HTERT RPE-1 (cell line): Measurements from ENCODE around the gene SP3.

Experiments
- in situ Hi-C: fragments of 300-500 bp; cut with MboI; formaldehyde crosslinking; loops from 4 replicates; pipeline ENCODE4 v1.14.3; 2020; ENCODE audit warnings: low sequenced_read_pairs

The SP3 gene

DNA sequence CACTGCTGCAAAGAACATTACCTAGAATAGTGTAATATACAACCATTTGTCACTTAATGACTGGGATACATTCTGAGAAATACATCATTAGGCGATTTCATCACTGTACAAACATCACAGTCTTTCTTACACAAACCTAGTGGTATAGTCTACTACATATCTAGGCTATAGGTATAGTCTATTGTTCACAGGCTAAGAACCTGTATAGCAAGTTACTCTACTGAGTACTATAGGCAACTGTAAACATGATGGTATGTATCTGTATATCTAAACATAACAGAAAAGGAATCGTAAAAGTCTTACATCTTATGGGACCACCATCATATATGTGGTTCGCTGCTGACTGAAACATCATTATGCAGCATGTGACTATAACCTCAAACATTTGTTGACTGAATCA, 21.4 kb downstream of the SP3 start:
- in situ Hi-C loops: no loop called here

DNA sequence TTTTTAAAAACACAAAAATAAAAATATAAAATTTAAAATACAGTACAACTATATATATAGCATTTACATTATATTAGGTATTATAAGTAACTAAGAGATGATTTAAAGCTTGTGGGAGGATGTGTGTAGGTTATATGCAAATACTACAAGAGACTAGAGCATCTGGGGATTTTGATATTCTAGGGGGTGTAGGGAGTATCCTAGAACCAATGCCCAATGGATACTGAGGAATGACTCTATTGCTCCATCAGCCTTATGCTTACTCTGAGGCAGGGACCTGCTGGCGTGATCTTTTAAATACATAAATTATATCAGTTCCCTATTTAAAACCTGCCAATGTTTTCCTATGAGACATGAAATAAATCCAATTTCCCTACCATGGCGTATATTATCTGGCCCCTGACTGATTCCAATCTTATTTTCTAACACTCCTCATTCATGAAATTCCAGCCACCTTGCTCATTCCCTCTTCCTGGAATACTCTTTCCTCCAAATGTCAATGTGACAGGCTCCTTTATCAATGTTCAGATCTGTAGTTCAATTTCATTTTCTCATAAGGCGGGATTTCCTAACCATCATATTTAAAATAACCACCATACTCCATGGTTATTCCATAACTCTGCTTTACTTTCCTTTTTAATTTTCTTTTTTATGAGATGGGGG, 22.2 kb downstream of the SP3 start:
- in situ Hi-C loops: no loop called here

DNA sequence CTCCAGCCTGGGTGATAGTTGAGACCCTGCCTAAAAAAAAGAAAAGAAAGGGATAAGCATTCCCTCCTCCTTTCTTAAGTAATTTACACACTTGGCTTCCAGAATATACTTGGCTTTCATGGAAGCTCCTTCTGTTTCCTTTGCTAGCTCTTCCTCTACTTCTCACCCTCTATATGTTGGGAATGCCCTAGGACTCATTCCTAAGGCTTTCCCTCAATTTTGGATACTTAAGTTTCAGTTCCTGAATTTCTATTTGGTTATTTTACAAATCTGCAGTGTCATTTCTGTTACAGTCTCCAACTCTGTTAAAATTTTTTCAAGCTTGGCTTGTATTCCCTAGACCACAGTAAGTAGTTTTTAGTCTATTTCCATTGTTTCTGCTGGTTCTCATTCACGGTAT, 23.6 kb downstream of the SP3 start:
- in situ Hi-C loops: no loop called here

DNA sequence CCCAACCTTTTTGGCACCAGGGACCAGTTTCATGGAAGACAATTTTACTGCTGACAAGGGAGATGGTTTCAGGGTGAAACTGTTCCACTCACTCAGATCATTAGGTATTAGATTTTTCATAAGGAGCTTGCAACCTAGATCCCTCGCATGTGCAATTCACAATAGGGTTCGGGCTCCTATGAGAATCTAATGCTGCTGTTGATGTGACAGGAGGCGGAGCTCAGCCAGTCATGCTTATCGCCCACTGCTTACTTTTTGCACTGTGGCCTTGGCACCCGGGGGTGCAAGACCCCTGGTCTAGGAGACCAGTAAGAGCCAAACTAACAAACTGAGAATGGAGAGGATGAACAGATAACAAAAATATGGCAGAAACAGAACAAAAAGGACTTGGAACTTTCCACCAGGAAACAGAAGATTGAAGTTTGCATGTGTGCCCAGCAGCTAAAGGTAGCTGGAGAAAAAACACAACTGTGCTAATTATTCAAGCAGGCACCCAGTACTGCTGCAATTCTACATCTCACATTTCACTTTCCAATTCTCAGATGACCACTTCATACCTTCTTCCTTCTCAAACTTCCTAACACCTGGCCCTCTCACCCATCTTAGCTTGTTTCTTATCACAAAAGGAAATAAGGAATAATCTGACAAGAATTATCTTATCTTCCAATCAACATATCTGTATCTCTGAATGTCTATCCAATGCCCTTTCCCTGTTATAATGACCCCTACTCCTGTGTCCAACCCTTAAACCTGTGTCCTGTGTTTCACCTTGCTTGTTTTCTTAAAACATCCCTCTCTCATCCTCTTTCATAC, 24.8 kb downstream of the SP3 start:
- in situ Hi-C loops: no loop called here

DNA sequence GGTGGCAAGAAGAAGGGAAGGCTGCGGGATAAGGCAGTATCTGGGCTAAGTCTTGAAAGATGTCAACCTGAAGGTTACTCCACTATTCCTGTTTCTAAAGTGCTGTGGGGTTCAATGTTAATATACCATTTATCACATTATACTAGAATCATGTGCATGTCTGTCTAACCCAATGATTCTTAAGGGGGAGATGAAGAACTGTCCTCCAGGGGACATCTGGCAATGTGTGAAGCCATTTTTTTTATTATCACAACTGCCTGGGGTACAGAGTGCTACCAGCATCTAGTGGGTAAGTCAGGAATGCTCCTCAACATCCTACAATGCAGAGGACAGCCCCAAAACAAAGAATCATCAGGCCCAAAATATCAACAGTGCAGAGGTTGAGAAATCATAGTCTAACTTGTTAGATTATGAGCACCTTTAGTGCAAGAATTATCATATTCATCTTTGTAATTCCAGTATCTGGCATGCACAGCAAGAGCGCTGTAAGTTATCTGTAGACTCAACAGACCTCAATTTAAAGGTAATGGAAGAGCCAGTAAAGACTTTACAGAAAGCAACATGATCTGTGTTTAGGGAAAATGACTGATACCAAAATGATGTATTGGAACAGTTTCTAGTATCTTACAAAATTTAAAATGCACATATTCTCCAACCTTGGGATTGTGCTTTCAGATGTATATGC, 26.3 kb downstream of the SP3 start:
- in situ Hi-C loops: no loop called here

DNA sequence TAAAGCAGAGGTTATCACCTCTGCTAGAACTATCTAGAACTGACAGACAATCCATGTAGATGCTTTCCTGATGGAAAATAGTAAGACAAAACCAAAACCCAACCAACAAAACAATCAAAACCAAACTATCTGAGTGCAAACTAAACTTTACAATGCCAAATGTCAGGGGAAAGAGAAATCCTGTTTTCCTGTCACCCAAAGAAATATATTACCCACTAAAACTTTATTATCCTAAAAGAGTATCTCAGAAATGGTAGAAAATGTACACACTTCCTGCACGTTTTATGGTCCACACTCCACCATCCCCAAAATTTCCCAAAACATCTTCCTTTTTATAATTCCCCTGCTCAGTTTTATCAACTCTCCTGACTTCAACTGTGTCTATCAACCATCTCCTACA, 29.9 kb downstream of the SP3 start:
- in situ Hi-C loops: no loop called here

DNA sequence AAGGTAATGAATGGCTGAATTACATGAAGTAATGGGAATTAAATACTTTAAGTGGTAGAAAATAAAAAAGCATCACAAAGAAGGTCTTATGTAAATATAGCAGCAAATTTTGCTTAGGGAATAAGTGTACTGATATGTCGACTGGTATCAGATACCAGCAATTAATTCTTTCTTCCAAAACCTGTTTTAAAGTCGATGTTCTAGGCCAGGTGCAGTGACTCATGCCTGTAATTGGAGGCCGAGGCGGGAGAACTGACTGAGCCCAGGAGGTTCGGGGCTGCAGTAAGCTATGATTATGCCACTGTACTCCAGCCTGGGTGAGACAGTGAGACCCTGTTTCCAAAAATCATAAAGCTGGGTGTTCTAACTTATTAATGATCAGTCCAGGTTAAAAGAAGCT, 30.3 kb downstream of the SP3 start:
- in situ Hi-C loops: no loop called here

DNA sequence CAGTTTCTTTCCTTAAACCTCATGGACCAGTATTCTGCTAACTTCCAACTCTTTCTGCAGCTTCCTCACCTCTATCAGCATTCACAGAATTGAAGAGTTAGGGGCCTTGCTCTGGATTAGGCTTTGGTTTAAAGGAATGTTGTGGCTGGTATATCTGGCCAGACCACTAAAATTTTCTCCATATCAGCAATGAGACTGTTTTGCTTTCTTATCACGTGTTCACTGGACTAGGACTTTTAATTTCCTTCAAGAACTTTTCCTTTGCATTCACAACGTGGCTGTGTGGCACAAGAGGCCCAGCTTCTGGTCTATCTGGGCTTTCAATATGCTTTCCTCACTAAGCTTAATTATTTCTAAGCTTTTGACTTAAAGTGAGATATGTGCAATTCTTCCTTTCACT, 33.4 kb downstream of the SP3 start:
- in situ Hi-C loops: no loop called here

DNA sequence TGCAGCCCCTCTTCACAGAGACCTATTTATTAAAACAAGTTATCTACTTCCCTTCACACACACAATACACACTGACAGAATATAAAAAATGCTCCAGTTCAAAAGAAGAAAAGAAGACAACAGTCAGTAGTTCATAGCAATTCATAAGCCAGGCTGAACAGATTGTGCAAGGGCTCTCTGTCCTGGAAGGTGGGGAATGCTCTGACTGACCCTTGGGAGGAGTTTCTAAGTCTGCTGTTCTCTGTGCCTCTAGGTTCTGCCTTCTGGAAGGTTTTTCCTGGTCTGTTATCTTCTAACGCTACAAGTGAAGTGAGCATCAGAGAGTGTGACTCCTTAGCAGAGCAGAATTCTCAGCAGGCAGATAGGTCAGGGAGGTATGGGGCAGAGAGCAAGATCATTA, 35.7 kb downstream of the SP3 start:
- in situ Hi-C loops: no loop called here

DNA sequence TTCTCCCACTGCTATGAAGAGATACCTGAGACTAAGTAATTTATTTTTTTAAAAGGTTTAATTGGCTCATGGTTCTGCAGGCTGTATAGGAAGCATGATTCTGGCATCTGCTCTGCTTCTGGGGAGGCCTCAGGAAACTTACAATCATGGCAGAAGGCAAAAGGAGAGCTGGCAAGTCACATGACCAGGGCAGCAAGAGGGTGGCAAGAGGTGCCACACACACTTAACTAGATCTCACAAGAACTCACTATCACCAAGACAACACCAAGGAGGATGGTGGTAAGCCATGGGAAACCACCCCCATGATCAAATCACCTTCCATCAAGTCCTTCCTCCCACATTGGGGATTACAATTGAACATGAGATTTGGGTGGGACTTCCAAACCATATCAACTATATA, 38.3 kb downstream of the SP3 start:
- in situ Hi-C loops: no loop called here

DNA sequence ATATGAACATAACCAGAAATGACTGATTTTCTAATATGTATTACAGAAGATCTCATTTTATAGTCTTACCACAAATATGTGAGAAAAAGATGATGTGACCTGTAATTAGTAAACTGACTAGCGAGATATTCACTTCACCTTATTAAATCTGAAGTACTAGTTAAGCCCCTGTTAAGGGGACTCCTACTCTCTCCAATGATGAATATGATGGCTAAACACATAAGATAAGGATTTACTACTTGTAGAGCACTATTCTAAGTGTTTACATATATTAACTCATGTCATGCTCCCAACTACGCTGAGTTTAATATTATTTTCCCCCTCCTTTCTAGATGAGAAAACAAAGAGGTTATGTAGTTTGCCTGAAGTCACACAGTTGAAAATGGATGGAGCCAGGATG, 40.9 kb downstream of the SP3 start:
- in situ Hi-C loops: no loop called here

DNA sequence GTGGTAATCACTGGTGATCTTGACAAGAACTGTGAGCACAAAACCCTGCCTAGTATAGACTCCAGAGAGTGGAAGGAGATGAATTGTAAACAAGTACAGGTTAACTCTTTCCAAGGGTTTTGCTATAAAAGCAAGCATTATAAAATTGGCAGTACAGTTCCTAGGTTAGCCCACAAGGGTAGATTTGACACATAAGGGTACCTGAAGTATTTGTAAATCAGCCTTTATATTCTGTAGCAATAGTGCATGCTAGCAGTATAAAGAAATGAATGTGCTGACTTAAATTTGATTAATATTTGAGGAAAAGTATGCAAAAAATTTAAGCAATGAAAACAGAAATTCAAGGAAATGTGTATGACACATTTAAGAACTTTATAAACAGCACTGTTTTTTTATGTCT, 42.4 kb downstream of the SP3 start:
- in situ Hi-C loops: no loop called here

DNA sequence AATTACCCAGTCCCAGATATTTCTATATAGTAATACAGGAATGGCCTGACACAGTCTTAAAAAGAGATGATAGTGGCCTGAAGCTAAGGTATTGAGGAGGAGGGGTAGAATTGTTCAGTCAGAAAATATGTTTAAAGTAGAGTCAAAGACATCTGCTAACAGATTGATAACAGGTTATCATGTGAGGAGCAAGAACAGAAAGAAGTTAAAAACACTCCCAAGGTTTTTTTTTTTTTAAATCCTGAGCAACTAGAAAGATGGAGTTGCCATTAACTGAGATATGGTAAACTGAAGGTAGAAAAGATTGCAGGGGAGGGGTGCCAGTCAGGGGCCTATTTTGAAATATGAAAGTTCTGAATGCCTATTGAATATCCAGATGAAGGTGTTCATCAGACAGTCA, 43.1 kb downstream of the SP3 start:
- in situ Hi-C loops: no loop called here

DNA sequence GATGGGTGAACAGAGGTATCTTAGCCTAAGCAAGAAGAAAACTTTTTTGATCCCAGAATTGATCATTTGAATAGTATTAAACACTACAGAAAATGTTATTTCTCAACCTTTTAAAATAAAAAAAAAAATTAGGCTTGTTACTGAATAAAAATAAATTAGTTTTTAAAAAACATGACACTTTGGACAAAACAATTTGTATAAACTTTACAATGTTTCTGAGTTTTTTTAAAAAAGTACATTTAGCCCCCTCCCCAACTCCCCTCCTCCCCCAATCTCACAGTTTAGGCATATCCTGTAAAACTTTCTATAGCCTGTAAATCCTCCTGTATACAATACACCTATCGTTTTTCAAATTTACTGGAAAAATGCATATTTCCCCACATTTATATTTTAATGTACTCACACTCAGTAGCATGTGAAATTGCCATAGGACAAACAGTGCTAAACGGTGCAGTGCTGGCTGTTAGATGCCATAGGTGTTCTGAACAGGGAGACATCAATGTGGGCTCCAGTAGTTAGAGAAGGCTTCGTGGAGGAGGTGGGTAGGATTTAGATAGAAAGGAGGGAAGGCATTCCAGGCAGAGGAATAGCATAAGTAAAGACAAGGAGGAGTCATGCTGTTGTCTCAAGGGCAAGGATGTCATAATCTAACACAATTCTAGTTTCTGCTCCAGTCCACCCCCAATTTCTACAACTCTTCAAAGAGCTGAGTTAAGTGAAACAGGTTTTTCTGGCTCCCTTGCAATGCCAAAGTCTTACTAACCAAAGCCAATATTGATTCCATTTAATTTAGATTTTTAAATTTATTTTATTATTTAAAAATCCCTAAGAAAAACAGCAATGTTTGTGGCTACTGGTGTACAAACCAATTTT, 50.9 kb downstream of the SP3 start:
- in situ Hi-C loops: no loop called here

DNA sequence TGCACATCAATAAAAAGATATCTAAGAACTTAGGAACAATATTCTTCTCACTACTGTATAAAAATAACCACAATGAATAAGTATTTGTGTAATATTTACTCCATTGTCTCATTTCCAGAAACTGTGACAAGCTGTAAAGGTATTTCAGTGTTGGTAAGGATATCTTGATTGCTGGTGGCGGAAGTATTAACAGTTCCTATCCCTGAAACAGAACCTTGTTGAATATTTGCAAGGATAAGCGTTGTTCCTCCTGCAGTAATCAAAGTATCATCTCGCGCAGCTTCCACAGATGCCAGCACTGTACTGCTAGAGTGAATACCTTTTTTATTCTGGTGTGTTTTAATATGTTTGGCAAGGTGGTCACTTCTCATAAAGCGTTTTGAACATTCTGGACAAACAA, 55.3 kb downstream of the SP3 start:
- in situ Hi-C loops: no loop called here

DNA sequence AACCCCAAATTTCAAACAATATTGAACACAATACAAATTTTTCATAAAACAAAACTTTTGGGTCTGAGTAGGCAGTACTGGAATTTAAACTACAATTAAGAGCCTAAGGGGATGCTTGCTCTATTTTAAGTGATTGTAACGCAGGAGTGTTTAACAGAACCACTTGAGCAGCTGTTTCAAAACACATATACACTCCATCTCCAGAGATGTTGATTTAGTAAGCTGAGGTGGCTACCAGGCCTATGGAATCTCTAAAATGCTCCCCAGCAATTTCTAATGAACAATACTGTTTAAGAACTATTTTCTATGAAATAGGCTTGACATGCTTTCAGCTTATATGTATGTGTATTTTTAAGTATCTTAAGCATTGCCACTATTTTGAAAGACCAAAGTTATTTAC, 58.5 kb downstream of the SP3 start:
- in situ Hi-C loops: no loop called here

DNA sequence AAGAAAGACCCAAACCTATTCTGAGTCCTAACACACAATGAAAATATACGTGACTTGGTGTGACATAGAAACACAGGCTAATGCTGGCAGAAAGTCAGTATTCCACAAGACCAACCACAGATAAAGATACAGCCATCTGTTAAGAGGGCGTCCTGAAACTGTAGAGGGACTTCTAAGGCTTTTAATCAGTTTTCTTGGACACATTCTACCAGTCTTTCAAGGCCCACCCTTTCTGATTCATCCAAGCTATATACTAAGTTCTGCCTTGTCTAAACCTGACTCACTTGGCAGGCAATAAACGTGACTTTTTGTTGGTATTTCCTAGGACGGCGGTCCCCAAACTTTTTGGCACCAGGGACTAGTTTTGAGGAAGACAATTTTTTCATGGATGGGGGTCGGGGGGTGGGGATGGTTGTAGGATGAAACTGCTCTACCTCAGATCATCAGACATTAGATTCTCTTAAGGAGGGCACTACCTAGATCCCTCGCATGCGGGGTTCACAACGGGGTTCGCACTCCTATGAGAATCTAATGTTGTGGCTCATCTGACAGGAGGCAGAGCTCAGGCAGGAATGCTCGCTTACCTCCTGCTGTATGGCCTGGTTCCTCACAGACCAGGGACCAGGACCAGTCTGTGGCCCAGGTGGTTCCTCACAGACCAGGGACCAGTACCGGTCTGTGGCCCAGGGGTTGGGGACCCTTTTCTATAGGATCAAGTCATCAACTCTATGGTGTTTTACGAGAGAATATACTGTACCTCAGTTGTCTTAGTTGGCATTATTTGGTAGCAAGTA, 61.4 kb downstream of the SP3 start:
- in situ Hi-C loops: no loop called here

DNA sequence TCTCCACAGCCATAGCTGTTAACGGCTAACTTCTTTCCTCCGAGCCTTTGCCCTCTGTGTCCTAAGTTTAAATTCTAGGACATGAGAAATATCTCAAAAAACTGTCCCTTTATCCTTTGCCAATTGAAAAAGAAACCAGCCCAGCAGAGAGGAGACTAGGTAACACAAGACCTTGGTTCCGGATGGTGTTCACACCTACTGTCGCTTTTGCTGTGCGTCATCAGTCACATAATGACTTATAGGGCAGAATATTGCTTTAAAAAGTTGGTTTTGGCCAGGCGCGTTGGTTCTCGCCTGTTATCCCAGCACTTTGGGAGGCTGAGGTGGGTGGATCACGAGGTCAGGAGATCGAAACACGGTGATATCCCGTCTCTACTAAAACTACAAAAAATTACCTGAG, 66.2 kb downstream of the SP3 start:
- in situ Hi-C loops: no loop called here

DNA sequence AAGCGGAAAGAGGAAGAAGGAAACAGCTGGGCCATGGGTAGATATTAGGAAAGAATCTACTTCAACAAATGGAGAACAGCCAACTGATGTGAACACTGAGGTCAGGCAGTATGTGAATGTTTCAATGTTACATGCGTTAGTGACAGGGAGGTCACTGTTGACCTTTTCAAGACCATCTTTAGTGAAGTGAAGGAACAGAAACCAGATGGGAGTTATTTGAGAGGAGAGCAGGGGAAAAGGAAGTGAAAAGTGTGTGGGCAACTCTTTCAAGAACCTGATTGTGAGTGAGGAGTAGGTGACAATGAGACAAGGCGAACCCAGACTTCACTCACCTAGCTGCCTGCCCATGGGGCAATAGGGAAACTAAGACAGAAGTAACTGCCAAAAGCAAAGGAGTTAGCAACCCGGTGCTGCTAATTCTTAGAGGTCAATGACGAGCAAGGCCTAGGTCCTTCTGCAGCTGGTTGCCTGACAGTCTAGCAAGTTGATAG, 67.0 kb downstream of the SP3 start:
- in situ Hi-C loops: no loop called here

DNA sequence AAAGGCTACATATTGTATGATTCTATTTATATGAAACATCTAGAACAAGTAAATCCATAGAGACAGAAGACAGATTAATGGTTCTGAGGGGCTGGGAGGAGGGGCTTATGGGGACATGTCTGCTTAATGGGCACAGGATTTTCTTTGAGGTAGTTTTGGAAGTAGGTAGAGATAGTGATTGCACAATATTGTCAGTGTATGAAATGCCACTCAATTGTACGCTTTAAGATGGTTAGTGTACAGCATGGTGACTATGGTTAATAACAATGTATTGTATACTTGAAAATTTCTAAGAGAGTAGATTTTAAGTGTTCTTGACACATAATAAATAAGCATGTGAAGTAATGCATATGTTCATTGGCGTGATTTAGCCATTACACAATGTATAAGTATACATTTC, 68.4 kb downstream of the SP3 start:
- in situ Hi-C loops: no loop called here
